AG04449 (cell line): ENCODE results near the gene LHFPL4.

Experiments
- CTCF ChIA-PET: fragments of 350-600 bp; formaldehyde crosslinking; extraction: SDS; loops from one replicate; lab custom pipeline; 2021; ENCODE audit warnings: antibody characterized with exemption; lab: Yijun Ruan, JAX
- POLR2A ChIA-PET: fragments of 400-600, 350-600 bp; formaldehyde crosslinking; extraction: SDS; loops from one replicate; lab custom pipeline; 2020; ENCODE audit warnings: antibody characterized with exemption, inconsistent platforms; lab: Yijun Ruan, JAX
- DNase-seq: peaks from one replicate; pipeline ENCODE4 v3.0.0-alpha.2; 2010; ENCODE audit warnings: low read depth, low spot score
- H3K4me3 ChIP-seq: 2 replicates; pipeline ENCODE4 v1.5.1; 2011; ENCODE audit warnings: low read depth, mild to moderate bottlenecking, control low read depth, low read length
- CTCF ChIP-seq: IDR thresholded peaks from one replicate; pipeline ENCODE4 v1.5.1; 2011; ENCODE audit warnings: mild to moderate bottlenecking, moderate library complexity, low read length, control low read depth, inconsistent platforms; ENCODE audit not compliant: insufficient read depth; ENCODE audit errors: missing control alignments

The LHFPL4 gene

GRCh38 chr3:9450991-9451390 is 102.6 kb downstream of the LHFPL4 start:
- ChIA-PET POLR2A (interaction anchor here (1.2 kb wide), 1 partner anchor 54 kb away, joined by 7 read pairs; the partner anchor contains the start of gene SETD5), CTCF (interaction anchor here (0.9 kb wide), 1 partner anchor 15 kb away, joined by 3 read pairs; no protein-coding TSS in a partner anchor)
- no peak for DNase-seq
- no peak for TF ChIP-seq CTCF
- no peak overlapping the region for H3K4me3 ChIP-seq

GRCh38 chr3:9450126-9450525 is 103.5 kb downstream of the LHFPL4 start:
- TF ChIP-seq CTCF = no peak
- no peak overlapping the region for H3K4me3 ChIP-seq
- CTCF ChIA-PET = interaction anchor here (1.3 kb wide), 1 partner anchor 97 kb away, joined by 4 read pairs; no protein-coding TSS in a partner anchor
- POLR2A ChIA-PET = no interaction called here
- DNase-seq = no peak

GRCh38 chr3:9448643-9449042 is 105.0 kb downstream of the LHFPL4 start:
- H3K4me3 ChIP-seq = no peak overlapping the region
- ChIA-PET CTCF (no interaction called here), POLR2A (no interaction called here)
- no peak for TF ChIP-seq CTCF
- no peak for DNase-seq
